Endothelial cell of umbilical vein (primary cell): ENCODE results near the gene TTC3. TPM values are rescaled to one million over a fixed set of nuclear protein-coding genes. Genes with fewer than 3 reads are reported as not detected.

Experiments used
- BruUV-seq: library from RNA; stranded (reverse); fragments of 400-500 nt; replicated peaks from 2 replicates; lab custom pipeline; 2021; lab: Mats Ljungman, UMichigan
- CTCF ChIA-PET: fragments of 300-600, 350-600 bp; sonication (Branson Sonifier 250); formaldehyde crosslinking; loops from one replicate; lab custom pipeline; 2021; ENCODE audit warnings: antibody characterized with exemption, inconsistent platforms; lab: Charles Lee
- POLR2A ChIA-PET: fragments of 300-600, 350-600 bp; sonication (Branson Sonifier 250); formaldehyde crosslinking; loops from one replicate; lab custom pipeline; 2021; ENCODE audit warnings: antibody characterized with exemption, inconsistent platforms; lab: Charles Lee
- DNase-seq: peaks from one replicate; pipeline ENCODE4 v3.0.0-alpha.2; 2011; ENCODE audit warnings: low read depth, low spot score
- FAIRE-seq: peaks from 2 replicates; lab custom pipeline; 2011; peaks lifted over from hg19 to GRCh38; lab: Jason Lieb, UNC
- H2AFZ ChIP-seq: 2 replicates; pipeline ENCODE4 v1.6.0; 2012; ENCODE audit warnings: low read depth, low read length, control low read depth, inconsistent platforms
- H3K27ac ChIP-seq: 2 replicates; pipeline ENCODE4 v1.5.1; 2011; ENCODE audit warnings: low read depth, mild to moderate bottlenecking, control low read depth, low read length, moderate library complexity; ENCODE audit not compliant: insufficient read depth
- H3K27me3 ChIP-seq, 2 experiments: 2 replicates each; pipeline versions ENCODE4 v1.6.0 to v1.6.1; 2011; ENCODE audit warnings: low read length in 2 of 2, mixed read lengths in 1 of 2; ENCODE audit not compliant: control insufficient read depth in 2 of 2, insufficient read depth in 2 of 2
- H3K36me3 ChIP-seq, 2 experiments: 2 replicates in 1 of 2; 3 replicates in 1 of 2; pipeline ENCODE4 v1.5.1; 2011; ENCODE audit warnings: low read length in 2 of 2, mild to moderate bottlenecking in 1 of 2, moderate library complexity in 1 of 2; ENCODE audit not compliant: control insufficient read depth in 2 of 2, insufficient read depth in 2 of 2; ENCODE audit errors: extremely low read depth in 1 of 2
- H3K4me1 ChIP-seq: 3 replicates; pipeline ENCODE4 v1.5.1; 2011; ENCODE audit warnings: mild to moderate bottlenecking, low read length; ENCODE audit not compliant: control insufficient read depth, insufficient read depth; ENCODE audit errors: extremely low read depth
- H3K4me2 ChIP-seq: 2 replicates; pipeline ENCODE4 v1.6.1; 2011; ENCODE audit warnings: low read length, control low read depth, mixed read lengths; ENCODE audit not compliant: insufficient read depth
- H3K4me3 ChIP-seq, 3 experiments: fragments of 200-600 bp in 1 of 3; sonication (generic), shearing (Covaris generic) in 1 of 3; replicated peaks in 1 of 3; 2 replicates each; pipeline ENCODE4 v1.5.1; 2011 to 2016; ENCODE audit warnings: control low read depth in 3 of 3, low read length in 3 of 3, mild to moderate bottlenecking in 2 of 3, inconsistent platforms in 1 of 3, low read depth in 1 of 3, moderate library complexity in 1 of 3; ENCODE audit not compliant: insufficient read depth in 1 of 3
- H3K79me2 ChIP-seq: 2 replicates; pipeline ENCODE4 v1.6.0; 2012; ENCODE audit warnings: low read length, inconsistent platforms; ENCODE audit not compliant: control insufficient read depth, insufficient read depth
- H3K9ac ChIP-seq: replicated peaks from 2 replicates; pipeline ENCODE3; 2011; ENCODE audit warnings: low read length, control low read depth; ENCODE audit not compliant: insufficient read depth; ENCODE audit errors: extremely low read depth
- H3K9me1 ChIP-seq: replicated peaks from 3 replicates; pipeline ENCODE4 v1.6.0; 2011; ENCODE audit warnings: mild to moderate bottlenecking, low read length; ENCODE audit not compliant: control insufficient read depth, insufficient read depth; ENCODE audit errors: extremely low read depth
- H3K9me3 ChIP-seq: replicated peaks from 2 replicates; pipeline ENCODE4 v1.5.1; 2012; ENCODE audit warnings: low read length, inconsistent platforms; ENCODE audit not compliant: control insufficient read depth, insufficient read depth
- H4K20me1 ChIP-seq: replicated peaks from 2 replicates; pipeline ENCODE3; 2011; ENCODE audit warnings: mild to moderate bottlenecking, low read length; ENCODE audit not compliant: control insufficient read depth, insufficient read depth; ENCODE audit errors: extremely low read depth
- CTCF ChIP-seq, 2 donors: IDR thresholded peaks; 1 replicate in 1 of 2; 2 replicates in 1 of 2; pipeline ENCODE4 v1.5.1; 2011; ENCODE audit warnings: low read length in 2 of 2, mild to moderate bottlenecking in 2 of 2, moderate library complexity in 2 of 2, control low read depth in 1 of 2, inconsistent platforms in 1 of 2, low read depth in 1 of 2; ENCODE audit not compliant: insufficient read depth in 1 of 2; ENCODE audit errors: extremely low read depth in 1 of 2
- EZH2 ChIP-seq: IDR thresholded peaks from 2 replicates; pipeline ENCODE4 v1.6.1; 2012; ENCODE audit warnings: borderline replicate concordance, low read depth, mild to moderate bottlenecking, moderate library complexity, low read length, inconsistent platforms; ENCODE audit not compliant: severe bottlenecking
- FOS ChIP-seq: IDR thresholded peaks from 2 replicates; pipeline ENCODE4 v1.6.1; 2011; ENCODE audit warnings: mild to moderate bottlenecking, low read length, moderate library complexity, borderline replicate concordance; ENCODE audit not compliant: insufficient read depth
- GATA2 ChIP-seq: IDR thresholded peaks from 2 replicates; pipeline ENCODE4 v1.7.0; 2011; ENCODE audit warnings: low read depth, mild to moderate bottlenecking, moderate library complexity, mixed read lengths, low read length; ENCODE audit not compliant: insufficient read length, insufficient read depth
- JUN ChIP-seq: IDR thresholded peaks from 2 replicates; pipeline ENCODE4 v1.6.1; 2011; ENCODE audit warnings: borderline replicate concordance, low read depth; ENCODE audit not compliant: insufficient read length, insufficient read depth
- MAX ChIP-seq: IDR thresholded peaks from 2 replicates; pipeline ENCODE4 v1.6.1; 2011; ENCODE audit not compliant: insufficient read depth, insufficient read length
- MYC ChIP-seq: IDR thresholded peaks from one replicate; pipeline ENCODE4 v1.6.1; 2011; ENCODE audit warnings: mild to moderate bottlenecking, low read depth, low read length
- POLR2A ChIP-seq: IDR thresholded peaks from 2 replicates; pipeline ENCODE4 v1.6.1; 2012; ENCODE audit warnings: low read depth, mild to moderate bottlenecking, control low read depth, low read length
- POLR2AphosphoS5 ChIP-seq: IDR thresholded peaks from 2 replicates; pipeline ENCODE4 v1.6.1; 2012; ENCODE audit warnings: low read depth, mild to moderate bottlenecking, control low read depth, low read length, moderate library complexity; ENCODE audit not compliant: insufficient read depth
- dilution Hi-C: fragments of 300-500 bp; cut with MboI; formaldehyde crosslinking; loops from one replicate; pipeline ENCODE4 v1.15.0; 2019; ENCODE audit warnings: low sequenced_read_pairs; ENCODE audit not compliant: extremely low pct_ligation_motif_present
- intact Hi-C: fragments of 100-400 bp; cut with micrococcal nuclease; formaldehyde crosslinking; loops from one replicate; pipeline ENCODE4 v1.10.0; 2022
- polyA plus RNA-seq, 4 experiments: library from polyadenylated mRNA; depleted of rRNA in 3 of 4; stranded (reverse) in 3 of 4; unstranded in 1 of 4; fragments of >200 nt; gene quantifications; 2 replicates each; pipeline versions ENCODE4 v1.2.1 to v1.2.3, GENCODE V29; 2011 to 2012; ENCODE audit warnings: missing spikeins in 1 of 4
- total RNA-seq: library from RNA; stranded (reverse); gene quantifications from 2 replicates; pipeline ENCODE4 v1.2.3, GENCODE V29; 2021

Gene TTC3
- total and polyA plus RNA-seq, 2 donors (not counting 3 experiments of a cell fraction or from before 2014, with no cell fraction given): 26.2 to 113 TPM

- intact Hi-C loops (loop anchor here (2.0 to 10.0 kb wide), 4 partner anchors 37 to 775 kb away; no protein-coding TSS in a partner anchor), dilution Hi-C loops (no loop called here)
- Histone ChIP-seq H4K20me1 (no peaks in the 10 kb centered on the region), H3K9me3 (no peaks in the 10 kb centered on the region), H3K36me3 (peaks cover under 1 to 4% of the 10 kb centered on the region in 2 experiments), H3K27me3 (no peaks in the 10 kb centered on the region), H2AFZ (peak overlapping the region; percentile 56), H3K27ac (peak overlapping the region; percentile 72), H3K4me1 (peaks cover 8% of the 10 kb centered on the region), H3K9me1 (no peaks in the 10 kb centered on the region), H3K79me2 (no peaks in the 10 kb centered on the region), H3K9ac (peak overlapping the region; percentile 42), H3K4me2 (peak overlapping the region; percentile 58), H3K4me3 (peak overlapping the region in 2 of 3 experiments; percentile 52 to 53)
- BruUV-seq: TSS peak; percentile 13
- DNase-seq (no peak), FAIRE-seq (no peak)
- CTCF ChIA-PET: interaction anchor here (0.9 to 2.2 kb wide), 4 partner anchors 112 to 455 kb away, joined by 3 to 7 read pairs (median 4); partner anchors contain the start of gene DYRK1A
- TF ChIP-seq EZH2 (no peak), CTCF (IDR thresholded peaks at IDR 0.05; ENCODE audit: extremely low read depth in 1 of 2, insufficient read depth in 1 of 2, low read depth in 1 of 2, low read length in 2 of 2) (no peak), POLR2A (no peak), JUN (no peak), GATA2 (no peak), MYC (no peak), MAX (no peak), FOS (no peak), POLR2AphosphoS5 (no peak)
- POLR2A ChIA-PET: no interaction called here
Measured at GRCh38 chr21:37219761-37220432, 146.8 kb downstream of the TTC3 start.
